SJSA1 (cell line): Measurements from ENCODE around the gene CTNNA1. TPM values are rescaled to one million over a fixed set of nuclear protein-coding genes. Genes with fewer than 3 reads are reported as not detected.

ENCODE experiments used
- DNase-seq, 2 experiments: peaks; one replicate each; pipeline ENCODE4 v3.0.0-alpha.2; 2015 to 2020; ENCODE audit warnings: low spot score in 2 of 2, low read depth in 1 of 2
- H3K27ac ChIP-seq: fragments of 250-450 bp; sonication (Bioruptor Pico); 2 replicates; pipeline ENCODE4 v1.5.1; 2020; ENCODE audit warnings: mild to moderate bottlenecking, moderate library complexity
- H3K27me3 ChIP-seq: fragments of 250-450 bp; sonication (Bioruptor Pico); replicated peaks from 2 replicates; pipeline ENCODE4 v1.5.1; 2020; ENCODE audit warnings: mild to moderate bottlenecking, moderate library complexity
- H3K36me3 ChIP-seq: fragments of 250-450 bp; sonication (Bioruptor Pico); 2 replicates; pipeline ENCODE4 v1.5.1; 2020; ENCODE audit warnings: mild to moderate bottlenecking
- H3K4me1 ChIP-seq: fragments of 250-450 bp; sonication (Bioruptor Pico); replicated peaks from 2 replicates; pipeline ENCODE4 v1.6.1; 2021; ENCODE audit warnings: mild to moderate bottlenecking
- H3K4me3 ChIP-seq: fragments of 250-450 bp; sonication (Bioruptor Pico); 2 replicates; pipeline ENCODE4 v1.5.1; 2020; ENCODE audit warnings: mild to moderate bottlenecking
- H3K9me3 ChIP-seq: fragments of 250-450 bp; sonication (Bioruptor Pico); replicated peaks from 2 replicates; pipeline ENCODE4 v1.5.1; 2020; ENCODE audit warnings: mild to moderate bottlenecking
- total RNA-seq: library from RNA; depleted of rRNA; stranded (reverse); fragments of >200 nt; shearing (Covaris generic); gene quantifications from 2 replicates; pipeline ENCODE4 v1.2.3, GENCODE V29; 2014

CTNNA1 gene
- total RNA-seq, 1 experiment from 2014 or later = 606 TPM

DNA sequence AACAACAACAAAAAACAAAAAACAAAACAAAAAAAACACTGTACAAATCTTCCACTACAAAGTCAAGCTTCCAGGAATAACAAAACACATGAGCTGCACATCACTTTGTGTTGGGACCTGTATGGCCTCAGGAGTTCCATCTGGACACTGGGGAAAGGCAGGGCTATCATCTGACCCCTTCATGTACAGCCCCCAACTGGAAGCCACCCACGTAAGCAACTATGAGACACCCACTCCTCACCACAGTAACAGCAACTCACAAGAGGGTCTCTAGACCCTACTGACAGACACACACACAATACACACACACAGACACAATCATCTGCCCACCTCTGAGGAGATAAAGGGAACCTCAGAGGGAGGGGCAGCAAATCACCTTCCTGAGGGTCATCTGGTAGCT, 203.6 kb downstream of the CTNNA1 start:
- Histone ChIP-seq H3K4me3 (no peak overlapping the region), H3K36me3 (no peaks in the 10 kb centered on the region), H3K9me3 (no peaks in the 10 kb centered on the region), H3K27me3 (no peaks in the 10 kb centered on the region), H3K4me1 (peaks cover 5% of the 10 kb centered on the region), H3K27ac (no peak overlapping the region)
- no peak for DNase-seq

DNA sequence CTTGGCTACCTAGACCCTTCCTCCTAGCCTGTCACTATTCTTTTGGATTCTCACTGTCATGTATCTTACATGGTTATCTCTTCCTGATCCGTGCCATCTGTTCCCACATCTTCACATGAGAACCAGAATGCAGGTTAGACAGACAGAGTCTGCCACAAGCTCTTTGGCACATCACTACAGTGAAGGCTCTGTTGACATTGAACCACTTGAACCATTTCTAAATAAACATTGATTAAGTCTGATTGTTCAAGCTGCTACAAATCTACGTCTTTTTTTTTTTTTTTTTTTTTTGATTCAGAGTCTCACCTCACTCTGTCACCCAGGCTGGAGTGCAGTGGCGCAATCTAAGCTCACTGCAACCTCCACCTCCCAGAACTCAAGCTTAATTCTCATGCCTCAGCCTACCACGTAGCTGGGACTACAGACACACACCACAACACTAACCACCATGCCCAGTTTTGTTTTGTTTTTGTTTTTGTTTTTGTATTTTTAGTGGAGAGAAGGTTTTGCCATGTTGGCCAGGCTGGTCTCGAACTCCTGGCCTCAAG, 207.0 kb downstream of the CTNNA1 start:
- Histone ChIP-seq H3K27me3 (no peaks in the 10 kb centered on the region), H3K27ac (no peak overlapping the region), H3K4me1 (no peaks in the 10 kb centered on the region), H3K9me3 (no peaks in the 10 kb centered on the region), H3K4me3 (no peak overlapping the region), H3K36me3 (no peaks in the 10 kb centered on the region)
- no peak for DNase-seq

DNA sequence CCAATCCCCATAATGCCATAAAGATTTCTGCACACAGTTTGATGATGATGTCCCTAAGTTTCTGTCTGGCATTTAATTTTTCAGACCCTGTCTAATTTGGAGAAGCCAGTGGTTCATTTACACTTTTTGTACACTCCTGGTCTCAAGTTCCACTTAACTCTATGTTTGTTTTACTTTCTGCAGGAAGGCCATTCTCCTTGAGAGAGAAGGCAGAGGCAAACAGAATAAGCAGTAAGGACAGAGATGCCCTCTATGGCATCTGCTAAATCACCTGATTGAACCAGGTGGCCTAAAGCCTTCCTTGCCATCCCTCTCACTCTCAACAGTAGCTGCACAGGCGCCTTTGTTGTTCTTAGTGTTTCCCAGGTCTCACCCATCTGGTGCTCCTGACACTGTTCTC, 208.0 kb downstream of the CTNNA1 start:
- H3K9me3 ChIP-seq = no peaks in the 10 kb centered on the region
- no peak for DNase-seq
- H3K27ac ChIP-seq = no peak overlapping the region

DNA sequence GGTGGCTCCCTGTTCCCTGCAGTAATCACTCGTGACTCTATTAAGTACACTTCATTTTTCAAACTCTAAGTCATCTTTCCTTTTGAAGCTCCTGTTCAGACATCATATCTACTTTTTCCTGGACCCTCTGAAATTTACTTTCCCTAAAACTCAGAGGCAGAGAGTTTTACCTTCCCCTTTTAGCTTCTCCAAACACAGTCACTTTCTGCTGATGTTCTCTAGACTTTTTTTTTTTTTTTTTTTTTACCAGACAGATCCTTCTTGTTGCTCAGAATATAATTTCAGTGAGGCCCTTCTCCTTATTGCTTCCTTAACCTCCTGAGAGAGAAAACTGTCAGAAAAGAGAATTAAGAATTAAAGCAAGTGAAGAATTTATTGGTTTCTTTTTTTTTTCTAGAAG, 208.5 kb downstream of the CTNNA1 start:
- H3K27ac ChIP-seq = no peak overlapping the region
- H3K4me3 ChIP-seq = no peak overlapping the region
- H3K36me3 ChIP-seq = no peaks in the 10 kb centered on the region
- no peak for DNase-seq
- no peaks in the 10 kb centered on the region for H3K4me1 ChIP-seq
- no peaks in the 10 kb centered on the region for H3K9me3 ChIP-seq
- no peaks in the 10 kb centered on the region for H3K27me3 ChIP-seq

More for the DNA sequence above, 208.0 kb downstream of the CTNNA1 start:
- Histone ChIP-seq H3K4me1 (no peaks in the 10 kb centered on the region), H3K27me3 (no peaks in the 10 kb centered on the region), H3K36me3 (no peaks in the 10 kb centered on the region), H3K4me3 (no peak overlapping the region)

DNA sequence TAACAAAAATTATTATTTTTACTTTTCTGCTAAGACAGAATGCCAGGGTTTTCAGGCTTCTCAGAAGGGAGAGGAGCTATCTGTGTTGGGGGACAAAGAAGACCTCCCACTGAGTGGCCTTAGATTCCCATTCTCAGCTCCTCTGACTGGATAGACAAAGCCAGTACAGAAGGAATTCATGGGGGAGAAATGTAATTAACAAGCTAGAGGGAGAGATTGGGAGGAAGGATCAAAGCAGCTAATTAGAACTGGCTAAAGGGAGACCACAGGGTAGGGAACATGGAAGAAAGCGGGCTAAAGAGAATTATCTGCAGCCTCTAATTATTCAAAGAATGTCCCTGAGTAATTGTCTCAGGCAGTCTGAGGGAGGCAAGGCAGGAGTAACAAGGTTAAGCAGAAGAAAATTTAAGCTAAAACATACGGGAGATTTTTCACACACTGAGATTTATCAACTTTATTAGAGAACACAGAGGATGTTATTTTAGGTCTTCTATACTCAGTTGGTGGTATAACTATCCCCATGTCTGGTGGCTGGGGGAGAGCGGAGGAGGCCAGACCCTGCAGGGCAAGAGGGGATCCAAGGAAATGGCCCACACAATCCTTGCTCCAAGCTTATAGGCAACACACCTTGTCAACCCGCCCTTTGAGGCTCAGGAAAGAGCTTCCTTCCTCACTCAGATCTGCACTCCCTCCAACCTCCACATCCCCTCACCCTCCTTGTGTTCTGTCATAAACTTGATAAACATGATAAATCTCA, 209.6 kb downstream of the CTNNA1 start:
- DNase-seq = no peak
- Histone ChIP-seq H3K4me1 (no peaks in the 10 kb centered on the region), H3K36me3 (no peaks in the 10 kb centered on the region), H3K27ac (no peak overlapping the region), H3K9me3 (no peaks in the 10 kb centered on the region), H3K27me3 (no peaks in the 10 kb centered on the region), H3K4me3 (no peak overlapping the region)

DNA sequence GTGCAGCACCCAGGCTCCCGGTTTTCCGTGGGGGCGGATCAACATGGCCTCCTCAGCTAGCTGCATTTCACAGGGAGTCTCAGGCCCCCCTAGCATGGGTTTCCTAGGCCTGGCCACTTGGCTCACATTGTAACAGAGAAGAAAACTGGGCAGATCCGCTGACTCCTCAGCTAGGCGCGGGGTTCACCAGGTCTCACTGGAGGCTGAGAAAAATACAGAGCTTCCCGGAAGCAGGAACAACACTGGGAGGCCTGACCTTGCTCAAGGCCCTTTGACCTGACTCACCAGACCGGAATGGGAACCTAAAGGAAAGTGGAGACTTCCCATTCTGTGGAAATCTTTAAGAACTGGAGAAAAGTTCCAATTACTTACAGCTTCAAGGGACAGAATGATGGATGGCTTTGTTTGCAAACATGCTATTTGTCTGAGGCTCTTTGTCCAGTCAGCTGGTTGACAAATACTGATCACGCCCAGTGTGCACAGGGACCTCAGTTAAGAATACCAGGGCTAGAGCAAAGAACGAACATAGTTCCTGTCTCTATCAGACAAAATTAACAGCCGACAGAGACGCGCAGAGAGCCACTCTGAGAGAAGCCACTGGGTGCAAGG, 210.6 kb downstream of the CTNNA1 start:
- no peaks in the 10 kb centered on the region for H3K27me3 ChIP-seq
- no peaks in the 10 kb centered on the region for H3K4me1 ChIP-seq
- DNase-seq = no peak
- no peak overlapping the region for H3K27ac ChIP-seq
- no peaks in the 10 kb centered on the region for H3K9me3 ChIP-seq
- no peaks in the 10 kb centered on the region for H3K36me3 ChIP-seq
- H3K4me3 ChIP-seq = no peak overlapping the region

DNA sequence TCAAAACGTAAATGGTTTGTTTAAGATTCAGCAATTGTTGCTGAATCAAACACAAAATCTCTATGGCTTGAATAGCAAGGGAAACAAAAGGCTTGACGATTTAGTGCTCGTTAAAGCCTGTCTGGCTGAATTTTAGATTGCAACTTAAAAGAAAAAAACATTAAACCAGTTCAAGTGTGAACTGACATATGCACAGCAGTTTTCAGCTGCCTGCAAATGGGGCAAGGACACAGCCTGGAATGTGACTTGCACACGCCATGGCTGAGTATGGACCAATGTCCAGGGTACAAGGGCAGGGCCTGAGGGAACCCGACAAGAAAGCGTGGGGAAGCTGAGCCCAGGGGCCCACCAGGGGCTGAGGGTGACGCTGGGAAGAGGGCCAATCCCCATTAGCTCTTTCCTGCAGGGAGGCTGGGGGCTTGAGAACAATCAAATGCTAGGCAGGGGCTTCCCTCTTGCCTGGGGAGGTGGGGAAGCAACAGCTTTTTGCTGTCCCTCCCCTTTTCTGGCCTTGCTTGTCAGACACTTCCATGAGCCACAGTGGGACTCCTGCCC, 211.5 kb downstream of the CTNNA1 start:
- no peak overlapping the region for H3K27ac ChIP-seq
- H3K36me3 ChIP-seq = no peaks in the 10 kb centered on the region
- no peak for DNase-seq
- no peaks in the 10 kb centered on the region for H3K9me3 ChIP-seq
- no peak overlapping the region for H3K4me3 ChIP-seq
- H3K4me1 ChIP-seq = no peaks in the 10 kb centered on the region
- H3K27me3 ChIP-seq = no peaks in the 10 kb centered on the region

DNA sequence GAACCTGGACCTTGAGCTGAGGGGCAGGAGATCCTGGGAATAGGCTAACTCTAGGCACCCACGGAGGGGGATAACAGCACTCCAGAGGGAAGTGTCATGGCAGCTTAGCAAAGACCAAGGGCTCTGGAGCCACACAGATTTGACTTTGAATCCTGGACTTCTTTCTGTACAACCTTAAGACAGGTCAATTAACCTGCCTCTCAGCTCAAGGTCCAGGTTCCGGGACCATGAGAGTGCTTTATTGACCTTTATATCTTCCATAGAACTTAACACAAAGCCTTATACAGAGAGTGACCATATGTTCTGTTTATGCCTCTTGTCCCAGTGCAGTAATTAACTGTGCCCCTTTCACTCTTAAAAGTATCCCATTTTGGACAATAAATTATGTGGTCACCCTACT, 212.4 kb downstream of the CTNNA1 start:
- Histone ChIP-seq H3K9me3 (no peaks in the 10 kb centered on the region), H3K4me1 (no peaks in the 10 kb centered on the region)

DNA sequence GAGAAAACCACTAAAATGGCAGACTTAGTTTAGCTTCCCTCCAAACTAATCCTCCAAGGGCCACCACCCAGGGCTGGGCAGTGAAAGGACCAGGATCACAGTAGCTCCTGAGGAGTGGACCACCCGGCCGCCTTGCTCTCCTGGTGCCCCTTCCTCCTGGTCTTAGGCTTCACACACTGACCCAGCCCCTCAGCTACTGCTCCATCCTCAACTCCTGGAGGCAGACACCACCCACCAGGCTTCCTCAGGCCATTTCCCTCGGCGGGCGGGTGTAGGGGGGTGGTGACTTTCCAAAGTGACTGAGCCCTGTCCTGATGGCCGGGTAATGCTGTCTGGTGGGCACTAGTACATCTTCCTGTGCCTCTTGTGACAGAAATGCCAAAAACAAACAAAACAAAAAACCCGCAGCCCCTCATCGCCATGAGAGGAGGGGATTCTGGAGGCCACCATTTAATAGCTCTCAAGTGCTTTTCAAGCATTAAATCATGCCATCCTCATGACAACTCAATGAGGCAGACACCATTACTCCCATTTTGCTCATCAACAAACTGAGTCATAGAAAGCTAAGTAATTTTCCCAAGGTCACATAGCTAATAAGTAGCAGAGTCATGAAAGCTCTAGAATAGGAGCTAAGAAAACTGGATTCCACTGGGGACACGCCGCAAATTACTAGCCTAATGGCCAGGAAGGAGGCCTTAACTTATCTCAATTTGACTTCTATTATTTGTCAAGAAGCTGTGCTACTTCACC, 213.2 kb downstream of the CTNNA1 start:
- Histone ChIP-seq H3K9me3 (no peaks in the 10 kb centered on the region), H3K27me3 (no peaks in the 10 kb centered on the region), H3K4me3 (no peak overlapping the region), H3K4me1 (no peaks in the 10 kb centered on the region), H3K27ac (no peak overlapping the region), H3K36me3 (no peaks in the 10 kb centered on the region)
- DNase-seq = no peak

More for the DNA sequence above, 212.4 kb downstream of the CTNNA1 start:
- H3K27ac ChIP-seq = no peak overlapping the region
- H3K36me3 ChIP-seq = no peaks in the 10 kb centered on the region
- H3K4me3 ChIP-seq = no peak overlapping the region
- H3K27me3 ChIP-seq = no peaks in the 10 kb centered on the region
- no peak for DNase-seq

DNA sequence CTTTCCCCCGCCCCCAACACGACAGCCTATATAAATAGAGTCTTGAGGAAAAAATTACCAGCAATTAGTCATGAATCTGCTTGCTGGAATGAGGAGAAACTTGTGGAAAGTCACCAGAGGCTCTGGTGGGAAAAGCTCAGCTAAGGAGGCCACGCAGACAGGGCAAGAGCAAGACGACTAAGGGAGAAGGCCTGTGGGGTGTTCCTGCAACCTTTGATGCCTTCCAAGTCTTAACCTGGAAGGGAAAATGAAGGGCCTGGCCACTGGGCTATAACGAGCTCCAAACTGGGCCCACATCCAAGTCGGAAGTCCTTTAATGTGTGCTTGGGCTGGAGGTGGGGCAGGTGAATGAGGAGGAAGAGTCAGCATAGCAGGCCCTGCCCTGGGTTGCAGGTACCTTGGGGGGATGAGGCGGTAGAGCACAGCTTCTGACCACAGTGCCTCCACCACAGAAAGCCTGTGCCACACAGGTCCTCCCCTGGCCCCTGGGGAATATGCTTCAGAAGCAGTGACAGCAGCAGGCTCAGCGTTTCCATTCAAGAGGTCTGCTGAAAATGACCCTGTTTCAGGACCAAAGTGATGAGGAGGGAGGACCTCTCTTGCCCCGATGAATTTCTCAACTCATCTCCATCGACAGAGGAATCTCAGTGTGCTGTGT, 214.7 kb downstream of the CTNNA1 start:
- no peak overlapping the region for H3K4me3 ChIP-seq
- H3K4me1 ChIP-seq = no peaks in the 10 kb centered on the region
- DNase-seq = no peak
- no peak overlapping the region for H3K27ac ChIP-seq
- no peaks in the 10 kb centered on the region for H3K36me3 ChIP-seq
- no peaks in the 10 kb centered on the region for H3K27me3 ChIP-seq
- no peaks in the 10 kb centered on the region for H3K9me3 ChIP-seq

DNA sequence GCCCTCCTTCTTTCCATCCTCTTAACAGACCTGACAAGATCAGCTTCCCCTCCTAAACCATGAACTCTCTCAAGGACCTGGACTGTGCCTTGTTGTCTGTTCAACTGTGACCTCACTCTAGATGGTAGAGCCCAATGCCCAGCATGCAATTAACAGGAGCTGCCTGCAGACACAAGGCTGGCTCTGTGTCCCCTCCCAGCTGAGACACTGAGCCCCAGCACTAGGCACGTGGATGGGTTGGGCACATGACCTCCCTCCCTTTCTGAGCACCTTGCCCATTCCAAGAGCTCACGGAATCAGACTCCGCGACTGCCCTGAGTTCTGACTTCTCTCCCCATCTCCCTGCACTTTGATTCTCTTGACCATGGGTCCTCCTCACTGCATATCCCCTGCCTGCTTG, 215.4 kb downstream of the CTNNA1 start:
- Histone ChIP-seq H3K36me3 (no peaks in the 10 kb centered on the region), H3K4me3 (no peak overlapping the region), H3K9me3 (no peaks in the 10 kb centered on the region), H3K27me3 (no peaks in the 10 kb centered on the region), H3K27ac (no peak overlapping the region), H3K4me1 (no peaks in the 10 kb centered on the region)
- no peak for DNase-seq

DNA sequence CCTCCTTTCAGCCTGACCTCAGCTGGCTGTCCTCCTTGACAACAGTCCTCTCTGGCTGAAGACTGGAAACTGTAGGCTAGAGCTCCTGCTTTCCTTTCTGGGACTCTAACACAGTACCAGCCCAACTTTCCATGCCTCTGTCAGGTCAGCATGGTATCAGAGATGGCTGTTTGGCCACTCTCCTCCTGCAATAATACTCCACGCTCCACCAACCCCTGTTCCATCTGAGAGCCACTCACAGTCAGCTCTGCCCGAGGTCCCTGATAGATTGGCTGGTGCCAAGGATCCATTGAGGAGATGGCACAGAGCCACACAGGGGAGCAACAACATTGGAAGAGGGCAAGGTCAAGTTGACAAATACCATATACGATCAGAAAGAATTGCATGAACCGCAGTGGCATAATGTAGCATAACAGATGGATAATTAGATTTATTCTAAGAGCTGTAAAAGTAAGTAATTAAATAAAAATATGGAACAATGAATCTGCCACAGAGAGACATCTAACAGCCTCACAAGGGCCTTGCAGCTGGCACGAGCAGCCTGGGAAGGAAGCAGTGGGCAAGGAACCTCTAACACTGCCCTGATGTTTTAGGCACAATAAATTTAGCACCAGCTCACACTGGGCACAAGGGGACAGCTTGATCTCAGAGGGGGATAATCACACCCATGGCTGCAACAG, 216.2 kb downstream of the CTNNA1 start:
- H3K36me3 ChIP-seq = no peaks in the 10 kb centered on the region

DNA sequence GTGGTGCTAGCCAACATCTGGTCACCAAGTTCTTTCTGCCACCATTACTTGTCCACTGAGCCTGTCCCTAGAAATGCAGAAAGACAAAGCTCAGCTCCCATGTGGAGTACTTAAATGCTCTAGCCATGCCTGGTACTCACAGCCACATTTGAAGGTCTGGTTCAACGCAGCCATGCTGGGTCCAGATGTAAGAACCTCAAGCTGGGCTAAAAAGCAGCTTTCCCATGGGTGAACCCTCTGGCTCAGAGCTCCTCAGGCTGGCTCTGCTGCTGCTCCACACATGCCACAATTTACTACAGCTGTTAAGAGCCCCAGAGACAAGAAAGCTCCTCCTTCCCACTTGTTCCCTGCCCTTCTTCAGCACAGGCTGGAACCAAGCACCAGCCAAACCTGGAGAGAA, 219.0 kb downstream of the CTNNA1 start:
- H3K4me1 ChIP-seq = no peaks in the 10 kb centered on the region; the same call in 1 of the 2 replicates
- H3K27ac ChIP-seq = no peak overlapping the region
- no peaks in the 10 kb centered on the region; the same call in 1 of the 2 replicates for H3K36me3 ChIP-seq
- no peaks in the 10 kb centered on the region for H3K9me3 ChIP-seq
- no peak for DNase-seq
- no peak overlapping the region for H3K4me3 ChIP-seq
- no peaks in the 10 kb centered on the region for H3K27me3 ChIP-seq

More for the DNA sequence above, 216.2 kb downstream of the CTNNA1 start:
- no peaks in the 10 kb centered on the region for H3K9me3 ChIP-seq
- no peak overlapping the region for H3K27ac ChIP-seq
- no peak for DNase-seq
- H3K4me3 ChIP-seq = no peak overlapping the region
- no peaks in the 10 kb centered on the region for H3K4me1 ChIP-seq
- no peaks in the 10 kb centered on the region for H3K27me3 ChIP-seq
